Adrenal gland (tissue), 12 donors: ENCODE results near the gene ITFG1. TPM values are rescaled to one million over a fixed set of nuclear protein-coding genes. Genes with fewer than 3 reads are reported as not detected.

ENCODE experiments used
- DNase-seq, 7 donors: peaks; one replicate each; pipeline ENCODE4 v3.0.0-alpha.2; 2019 to 2020
- H3K27ac ChIP-seq, 5 donors: fragments of 200-600 bp; sonication (generic) in 4 of 5; 1 replicate in 3 of 5; 2 replicates in 2 of 5; pipeline versions ENCODE4 v1.5.1 to v1.8.0; 2016 to 2020; ENCODE audit warnings: mild to moderate bottlenecking in 1 of 5
- H3K27me3 ChIP-seq: fragments of 200-600 bp; 2 replicates; pipeline ENCODE4 v1.8.0; 2021
- H3K36me3 ChIP-seq, 2 donors: fragments of 200-600 bp; replicated peaks in 1 of 2; 1 replicate in 1 of 2; 2 replicates in 1 of 2; pipeline versions ENCODE4 v1.5.1 to v1.8.0; 2018 to 2022
- H3K4me1 ChIP-seq, 2 donors: fragments of 200-600 bp; replicated peaks in 1 of 2; 1 replicate in 1 of 2; 2 replicates in 1 of 2; pipeline versions ENCODE4 v1.5.1 to v1.8.0; 2018 to 2021
- H3K4me3 ChIP-seq, 4 donors: fragments of 200-600 bp; sonication (generic) in 3 of 4; one replicate each; pipeline ENCODE4 v1.5.1; 2016 to 2018
- H3K9me3 ChIP-seq, 3 donors: fragments of 200-600 bp; sonication (generic) in 1 of 3; replicated peaks in 1 of 3; 1 replicate in 2 of 3; 2 replicates in 1 of 3; pipeline versions ENCODE4 v1.5.1 to v1.8.0; 2016 to 2021
- POLR2A ChIP-seq, 2 donors: fragments of 450-650 bp; IDR thresholded peaks; one replicate each; pipeline ENCODE4 v1.6.1; 2017; ENCODE audit warnings: antibody characterized with exemption in 2 of 2, mild to moderate bottlenecking in 2 of 2, moderate library complexity in 1 of 2
- WGBS, 4 donors: extraction: QIAGEN DNeasy Blood & Tissue Kit in 2 of 4; methylation state at CpG; one replicate each; pipeline versions ENCODE4 v1.1.5 to v1.1.7; 2013 to 2017; 5-methylcytosine and 5-hydroxymethylcytosine counted together
- intact Hi-C, 2 donors: fragments of 100-400 bp; cut with DNase I; formaldehyde crosslinking; loops; one replicate each; pipeline versions ENCODE4 v1.14.1 to v1.15.0; 2022 to 2023
- polyA plus RNA-seq, 3 donors: library from polyadenylated mRNA; stranded (reverse); fragments of 200-250 nt in 2 of 3; fragments of 350-450 nt in 1 of 3; fragmentation: Illumina TruSeq in 1 of 3; extraction: RNeasy Lipid Tissue Mini Kit (QIAGEN cat#74804) in 1 of 3; gene quantifications; one replicate each; pipeline ENCODE4 v1.2.3, GENCODE V29; 2013 to 2014
- total RNA-seq, 9 donors: library from RNA; depleted of rRNA in 4 of 9; stranded (reverse); fragments of >200 nt in 4 of 9; fragments of 120-200 nt in 1 of 9; fragmentation: NEBNext Ultra II Directional in 1 of 9; extraction: Animal tissue kit (Norgen Biotek cat#: 25700) in 1 of 9; gene quantifications; one replicate each; pipeline versions ENCODE4 v1.1.0 to v1.2.4, GENCODE V29; 2013 to 2023
- TF ChIP-seq, protein P1 (sequence below), 6 experiments: fragments of 450-650 bp in 4 of 6; fragments of 200-600 bp in 2 of 6; sonication (generic) in 1 of 6; IDR thresholded peaks; 1 replicate in 5 of 6; 2 replicates in 1 of 6; pipeline versions ENCODE4 v1.5.1 to v1.8.0; 2016 to 2021; ENCODE audit warnings: antibody characterized with exemption in 6 of 6, mild to moderate bottlenecking in 2 of 6, moderate library complexity in 1 of 6
- donor health status: healthy with polysubstance abuse.
- donor health status: Bipolar disorder and iron deficiency.
- donor health status: DM: yes; HTN: yes; CAD: no.
- donor health status: DM: no; HTN: no; CAD: no.
- donor health status: DM: no; HTN: no; CAD: no.
- donor health status: DM: yes; HTN: yes; CAD: no.

Gene ITFG1
- total and polyA plus RNA-seq, 12 donors, result 8.4 to 246 (median 84.4) TPM

DNA sequence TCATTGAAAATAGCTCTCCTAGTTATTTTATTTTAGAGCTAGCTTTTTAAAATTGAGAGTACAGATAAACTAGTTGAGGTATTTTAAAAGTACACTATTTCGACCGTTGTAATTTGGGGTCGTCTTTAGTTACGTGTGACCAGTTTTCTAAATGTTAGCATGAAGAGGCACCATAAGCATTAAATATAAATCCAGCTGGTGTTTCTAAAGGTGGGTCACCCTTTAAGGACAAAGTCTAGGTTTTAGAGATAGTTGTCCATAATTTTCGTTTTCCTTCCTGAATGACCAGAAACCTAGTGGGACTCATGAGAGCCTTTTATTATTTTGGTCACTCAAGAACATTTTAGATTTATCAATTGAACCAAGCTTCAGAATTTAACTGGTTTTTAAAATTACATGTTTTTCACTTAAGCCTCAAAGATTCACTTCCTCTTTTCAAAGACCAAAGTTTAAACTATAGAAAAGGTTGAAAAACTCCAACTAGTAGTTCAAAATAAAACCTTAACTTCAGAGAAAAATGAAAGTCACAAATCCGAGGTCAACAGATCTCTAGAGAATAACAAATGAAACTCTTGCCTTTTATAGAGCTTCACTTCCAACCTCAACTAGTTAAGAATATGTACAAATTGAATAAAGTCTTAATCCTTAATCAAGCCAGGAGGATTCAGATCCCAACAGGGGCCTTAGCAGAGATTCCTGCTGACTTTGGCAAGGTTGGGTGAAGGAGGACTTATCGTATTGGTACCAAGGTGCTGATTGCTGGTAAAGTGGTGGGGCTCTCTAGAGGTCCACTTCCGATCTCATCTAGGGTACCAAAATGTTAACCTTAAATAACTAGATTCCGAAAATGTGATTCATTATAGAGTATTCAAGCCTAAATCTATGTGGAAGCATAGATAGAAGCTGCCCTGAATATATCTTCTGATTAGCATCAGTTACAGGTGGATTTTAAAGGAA lies 32.8 kb upstream of the ITFG1 start:
- intact Hi-C loops, result no loop called here
- peak overlapping the region in 4 of 5 donors; percentile 2 to 70 (median 47) for H3K27ac ChIP-seq

DNA sequence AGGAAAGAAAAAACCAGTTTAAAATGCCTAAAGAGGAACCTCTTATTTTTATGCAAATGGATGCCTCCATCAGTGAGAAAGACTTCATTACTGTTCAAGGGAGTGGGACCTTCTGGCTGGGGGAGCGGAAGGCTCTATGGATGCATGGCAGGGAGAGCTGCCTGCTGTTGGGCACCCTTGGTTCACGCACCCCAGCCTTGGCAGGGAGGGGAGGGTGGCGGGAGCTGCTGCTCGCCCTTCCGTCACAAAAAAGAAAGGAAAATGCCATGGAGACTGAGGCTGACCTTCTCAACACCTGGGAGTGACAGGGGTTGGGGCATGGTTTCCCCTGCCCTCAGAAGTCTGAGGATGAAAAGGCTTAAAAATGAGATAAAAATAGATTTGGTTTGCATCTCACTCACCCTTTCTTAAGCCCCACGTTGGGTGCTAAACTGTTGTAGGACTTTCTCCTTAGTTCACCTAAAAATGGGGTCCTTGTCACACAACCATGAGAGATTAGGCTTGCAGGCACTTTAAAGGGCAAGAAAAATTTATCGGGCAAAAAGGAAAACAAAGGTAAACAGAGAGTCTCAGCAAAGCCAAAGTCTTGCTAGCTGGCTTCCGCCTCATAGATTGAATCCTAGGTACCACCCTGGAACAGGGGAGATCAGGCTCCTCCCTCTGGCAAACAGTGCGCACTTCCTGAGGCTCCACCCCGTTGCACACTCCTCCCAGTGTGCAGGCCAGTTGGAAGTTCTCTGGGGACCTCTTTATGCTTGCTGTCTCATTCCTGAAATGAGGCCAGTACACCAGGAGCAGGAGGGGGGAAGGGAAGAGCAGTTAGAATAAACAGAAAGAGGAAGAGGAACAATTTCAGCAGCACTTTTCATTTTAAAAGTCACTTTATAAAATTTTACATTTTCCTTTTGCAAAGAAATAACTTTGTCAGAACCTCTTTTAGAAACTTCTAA lies 31.8 kb upstream of the ITFG1 start:
- peak; percentile 47 to 80 (median 64) for DNase-seq
- H3K27ac ChIP-seq, result peak overlapping the region in 3 of 5 donors; percentile 26 to 70 (median 61)

More for the DNA sequence above, 32.8 kb upstream of the ITFG1 start:
- H3K36me3 ChIP-seq, result peaks cover 0 to 1% of the 10 kb centered on the region in 2 donors
- peak overlapping the region in 1 of 4 donors; percentile 25 for H3K4me3 ChIP-seq
- no peak for DNase-seq
- no peak for TF ChIP-seq POLR2A (IDR thresholded peaks at IDR 0.05)
- TF ChIP-seq, protein P1, sequence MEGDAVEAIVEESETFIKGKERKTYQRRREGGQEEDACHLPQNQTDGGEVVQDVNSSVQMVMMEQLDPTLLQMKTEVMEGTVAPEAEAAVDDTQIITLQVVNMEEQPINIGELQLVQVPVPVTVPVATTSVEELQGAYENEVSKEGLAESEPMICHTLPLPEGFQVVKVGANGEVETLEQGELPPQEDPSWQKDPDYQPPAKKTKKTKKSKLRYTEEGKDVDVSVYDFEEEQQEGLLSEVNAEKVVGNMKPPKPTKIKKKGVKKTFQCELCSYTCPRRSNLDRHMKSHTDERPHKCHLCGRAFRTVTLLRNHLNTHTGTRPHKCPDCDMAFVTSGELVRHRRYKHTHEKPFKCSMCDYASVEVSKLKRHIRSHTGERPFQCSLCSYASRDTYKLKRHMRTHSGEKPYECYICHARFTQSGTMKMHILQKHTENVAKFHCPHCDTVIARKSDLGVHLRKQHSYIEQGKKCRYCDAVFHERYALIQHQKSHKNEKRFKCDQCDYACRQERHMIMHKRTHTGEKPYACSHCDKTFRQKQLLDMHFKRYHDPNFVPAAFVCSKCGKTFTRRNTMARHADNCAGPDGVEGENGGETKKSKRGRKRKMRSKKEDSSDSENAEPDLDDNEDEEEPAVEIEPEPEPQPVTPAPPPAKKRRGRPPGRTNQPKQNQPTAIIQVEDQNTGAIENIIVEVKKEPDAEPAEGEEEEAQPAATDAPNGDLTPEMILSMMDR (IDR thresholded peaks at IDR 0.05), result no peak
- WGBS, 4 donors, result 73 to 83% (median 79%) methylated on average over 9 of the region's 9 CpGs
- no peaks in the 10 kb centered on the region for H3K27me3 ChIP-seq
- H3K4me1 ChIP-seq, result no peaks in the 10 kb centered on the region
- H3K9me3 ChIP-seq, result peaks cover 0 to 20% (median 13%) of the 10 kb centered on the region in 3 donors

DNA sequence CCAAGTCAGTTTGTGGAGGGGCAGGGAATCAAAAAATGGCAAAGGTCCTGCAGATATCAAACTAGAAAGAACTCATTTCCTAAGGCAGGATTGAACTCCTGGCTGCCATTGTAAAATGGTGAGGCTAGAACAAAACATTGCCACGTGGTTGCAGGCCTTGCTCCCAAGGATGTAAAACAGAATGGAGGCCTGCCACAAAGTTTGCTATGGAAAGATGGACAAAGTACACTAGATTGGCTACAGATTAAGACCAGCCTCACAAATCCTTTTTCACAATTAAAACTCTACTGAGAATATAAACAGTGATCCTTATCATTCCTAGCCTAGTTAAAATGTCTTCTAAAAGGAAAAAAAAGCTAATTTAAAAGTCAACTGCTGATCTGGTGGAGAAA lies 31.2 kb upstream of the ITFG1 start:
- Histone ChIP-seq H3K27me3 (no peaks in the 10 kb centered on the region), H3K4me1 (no peaks in the 10 kb centered on the region), H3K4me3 (no peak overlapping the region), H3K9me3 (peaks cover 0 to 25% (median 13%) of the 10 kb centered on the region in 3 donors), H3K36me3 (no peaks in the 10 kb centered on the region), H3K27ac (no peak overlapping the region)
- TF ChIP-seq POLR2A (IDR thresholded peaks at IDR 0.05), result no peak
- TF ChIP-seq, protein P1 (IDR thresholded peaks at IDR 0.05), result no peak
- intact Hi-C loops, result no loop called here
- no peak for DNase-seq
- WGBS, 4 donors, result 75 to 81% (median 78%) methylated on average over 1 of the region's 1 CpG

More for the DNA sequence above, 31.8 kb upstream of the ITFG1 start:
- H3K27me3 ChIP-seq, result no peaks in the 10 kb centered on the region
- intact Hi-C loops, result no loop called here
- peak overlapping the region in 1 of 4 donors; percentile 25 for H3K4me3 ChIP-seq
- 72 to 88% (median 82%) methylated on average over 8 to 10 of the region's 10 CpGs for WGBS, 4 donors
- no peaks in the 10 kb centered on the region for H3K4me1 ChIP-seq
- no peaks in the 10 kb centered on the region for H3K36me3 ChIP-seq
- H3K9me3 ChIP-seq, result peaks cover 0 to 25% (median 13%) of the 10 kb centered on the region in 3 donors
- TF ChIP-seq, protein P1 (IDR thresholded peaks at IDR 0.05), result no peak
- TF ChIP-seq POLR2A (IDR thresholded peaks at IDR 0.05), result no peak

DNA sequence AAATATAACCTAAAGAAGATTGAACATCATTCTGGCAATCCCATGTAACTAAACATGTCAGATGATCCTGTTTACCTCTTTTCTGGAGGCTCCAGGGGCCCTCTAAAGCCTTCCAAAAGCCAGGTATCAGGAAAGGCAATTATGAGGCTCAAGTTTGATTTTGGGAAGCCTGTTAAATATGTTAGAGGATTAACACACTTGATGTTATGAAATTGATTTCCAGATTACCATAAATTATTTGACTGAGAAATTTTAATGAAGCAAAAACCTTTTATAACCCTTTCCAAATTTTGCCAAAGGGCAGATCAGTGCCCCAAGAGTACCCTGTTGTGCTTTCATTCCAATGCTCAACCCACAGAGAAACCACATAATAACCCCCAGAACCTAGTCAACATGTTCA lies 29.6 kb upstream of the ITFG1 start:
- Histone ChIP-seq H3K27ac (no peak overlapping the region), H3K9me3 (peaks cover 0 to 25% (median 13%) of the 10 kb centered on the region in 3 donors), H3K4me3 (no peak overlapping the region), H3K4me1 (no peaks in the 10 kb centered on the region), H3K36me3 (no peaks in the 10 kb centered on the region), H3K27me3 (no peaks in the 10 kb centered on the region)
- intact Hi-C loops, result no loop called here
- DNase-seq, result no peak
- TF ChIP-seq POLR2A (IDR thresholded peaks at IDR 0.05), result no peak
- TF ChIP-seq, protein P1 (IDR thresholded peaks at IDR 0.05), result no peak
